GM18520 (cell line): Measurements from ENCODE around the gene PSG6.
"Not testable (repeated sequence)": the region's sequence is repeated elsewhere in the genome, so short reads cannot be mapped to it uniquely, and the experiment has no call there.

Experiments used
- ATAC-seq: cut with Tn5 transposase; IDR thresholded peaks from one replicate; pipeline ENCODE4 v1.9.1; 2021; ENCODE audit not compliant: unreplicated experiment

The PSG6 gene

GRCh38 chr19:42854745-42855144 is 62.9 kb downstream of the PSG6 start:
- ATAC-seq = not testable (repeated sequence)

GRCh38 chr19:42853231-42853630 is 64.5 kb downstream of the PSG6 start:
- ATAC-seq = not testable (repeated sequence)

- ATAC-seq = not testable (repeated sequence)
These were observed 64.9 kb downstream of the PSG6 start for GRCh38 chr19:42852821-42853220.
